Activated gamma-delta T cell (primary cell): ENCODE results near the gene SMIM35.
"Not testable (repeated sequence)": the region's sequence is repeated elsewhere in the genome, so short reads cannot be mapped to it uniquely, and the experiment has no call there.

Experiments used
- DNase-seq: peaks from one replicate; lab custom pipeline; 2025; lab: John Stamatoyannopoulos, UW

SMIM35 gene

DNA sequence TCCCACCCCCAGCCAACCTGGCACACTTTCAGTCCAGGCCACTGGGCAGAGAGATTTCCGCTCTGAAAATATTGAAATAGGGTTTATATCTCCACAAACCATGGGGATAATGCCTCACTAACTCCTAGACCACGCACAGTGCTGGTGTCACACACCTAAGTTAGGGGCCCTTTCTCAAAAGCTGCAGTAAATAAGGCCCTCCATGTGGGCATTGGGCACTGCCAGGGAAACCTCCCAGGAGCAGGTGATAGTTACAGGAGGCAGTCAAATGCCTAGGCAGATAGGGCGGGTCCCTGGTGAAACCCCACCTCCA, 103.6 kb downstream of the SMIM35 start:
- DNase-seq: no peak

DNA sequence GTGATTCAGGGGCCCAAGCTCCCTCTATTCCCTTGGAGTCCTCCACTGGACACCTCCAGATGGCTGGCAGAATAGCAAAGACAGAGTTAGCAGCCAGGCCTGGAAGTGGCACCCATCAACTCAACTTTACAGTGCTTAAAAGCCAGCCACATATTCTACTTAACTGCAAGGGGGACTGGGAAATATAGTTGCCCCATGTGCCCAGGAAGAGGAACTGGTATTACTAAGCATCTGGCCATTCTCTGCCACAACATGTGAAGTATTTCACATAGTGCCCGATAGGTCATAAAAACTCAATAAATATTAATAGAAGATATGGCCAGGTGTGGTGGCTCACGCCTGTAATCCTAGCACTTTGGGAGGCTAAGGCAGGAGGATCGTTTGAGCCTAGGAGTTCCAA, 106.0 kb downstream of the SMIM35 start:
- DNase-seq: no peak

- DNase-seq: no peak
Observed at GRCh38 chr11:117980280-117980679, 106.5 kb downstream of the SMIM35 start.

DNA sequence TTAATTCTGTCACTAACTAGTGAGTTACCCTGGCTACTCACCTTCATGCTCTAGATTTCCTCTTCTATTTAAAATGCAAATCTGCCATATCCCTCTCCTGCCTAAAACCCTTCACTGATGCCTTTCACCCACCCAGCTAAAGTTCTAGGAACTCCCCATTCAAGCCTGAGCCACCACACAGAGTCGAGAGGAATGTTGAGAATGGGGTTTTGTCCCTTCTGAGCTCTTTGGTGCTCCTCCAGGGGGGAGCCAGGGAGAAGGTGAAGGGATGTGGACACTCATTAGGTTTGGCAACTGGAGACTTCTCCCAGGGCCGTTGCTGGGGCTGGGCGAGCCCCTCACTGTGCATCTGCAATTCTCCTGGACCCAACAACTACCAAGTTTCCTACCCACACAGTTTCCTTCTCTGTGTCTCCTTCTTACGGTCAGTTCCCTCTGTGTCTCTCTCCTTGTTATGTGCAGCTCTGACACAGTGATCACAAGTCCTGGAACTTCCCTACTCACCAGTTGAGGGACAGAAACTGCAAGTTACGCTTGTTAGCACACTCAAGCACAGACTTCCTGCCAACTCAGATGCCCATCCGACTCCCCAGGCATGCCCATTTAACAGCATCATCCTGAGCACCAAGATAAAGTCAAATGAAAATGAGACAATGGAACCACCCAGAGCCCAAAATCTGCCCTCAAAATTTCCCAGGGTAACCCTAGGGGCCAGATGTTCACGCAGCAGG, 107.1 kb downstream of the SMIM35 start:
- DNase-seq: no peak

DNA sequence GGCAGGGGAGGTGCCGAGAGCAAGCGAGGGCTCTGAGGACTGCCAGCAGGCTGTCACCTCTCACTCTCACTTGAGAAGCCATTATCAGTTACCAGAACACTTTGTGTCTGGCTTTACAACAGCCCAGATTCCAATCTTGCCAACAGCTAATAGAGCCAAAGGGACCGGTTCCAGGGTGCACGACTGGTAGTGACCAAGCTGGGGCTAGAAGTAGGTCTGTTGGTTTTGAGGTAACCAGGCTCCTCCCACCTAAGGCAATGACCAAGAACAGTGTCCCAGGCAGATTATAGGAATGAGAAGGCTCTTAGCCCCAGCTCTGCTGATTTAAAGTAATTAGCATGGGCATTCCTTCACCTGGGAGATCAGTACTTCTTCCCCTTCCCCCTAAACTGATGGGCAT, 107.8 kb downstream of the SMIM35 start:
- no peak for DNase-seq

- not testable (repeated sequence) for DNase-seq
Observed at GRCh38 chr11:117978291-117978910, 108.4 kb downstream of the SMIM35 start.

GRCh38 chr11:117977612-117978264, 109.0 kb downstream of the SMIM35 start:
- not testable (repeated sequence) for DNase-seq

- DNase-seq: no peak
Observed at GRCh38 chr11:117977029-117977428, 109.7 kb downstream of the SMIM35 start.

DNA sequence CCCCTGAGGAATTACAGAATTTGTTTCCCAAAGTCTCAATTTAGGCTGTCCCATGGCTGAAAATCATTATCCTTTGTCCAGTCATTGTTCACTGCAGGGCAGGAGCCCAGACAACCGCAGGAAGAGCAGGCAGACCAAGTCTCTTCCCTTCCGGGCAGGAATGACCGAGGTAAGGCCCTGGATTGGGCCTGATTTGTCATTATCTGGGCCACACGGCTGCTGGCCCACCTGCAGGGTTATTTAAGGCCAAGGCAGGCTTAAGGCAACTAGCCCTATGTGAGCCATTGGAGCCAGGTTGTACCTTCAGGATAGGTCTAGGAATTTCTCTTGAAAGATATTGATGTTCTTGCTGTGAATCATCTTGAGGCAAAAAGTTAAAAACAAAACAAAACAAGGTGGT, 110.3 kb downstream of the SMIM35 start:
- no peak for DNase-seq

DNA sequence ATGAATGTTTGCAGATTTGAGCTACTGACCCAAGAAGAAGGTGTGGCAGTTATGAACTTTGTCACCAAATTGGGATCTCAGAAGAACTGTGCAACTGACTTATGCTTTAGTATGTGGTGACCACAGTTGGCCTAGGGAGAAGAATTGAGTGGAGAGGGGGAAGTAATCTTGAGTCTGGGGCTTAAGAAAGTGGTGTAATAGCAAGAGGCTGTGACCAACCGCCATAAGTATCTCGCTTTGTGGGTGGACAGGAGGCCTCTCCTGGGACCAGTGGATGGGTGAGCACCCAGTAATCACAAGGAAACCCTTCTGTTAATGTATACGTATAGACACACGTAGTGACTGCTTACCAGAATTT, 113.3 kb downstream of the SMIM35 start:
- DNase-seq: no peak

DNA sequence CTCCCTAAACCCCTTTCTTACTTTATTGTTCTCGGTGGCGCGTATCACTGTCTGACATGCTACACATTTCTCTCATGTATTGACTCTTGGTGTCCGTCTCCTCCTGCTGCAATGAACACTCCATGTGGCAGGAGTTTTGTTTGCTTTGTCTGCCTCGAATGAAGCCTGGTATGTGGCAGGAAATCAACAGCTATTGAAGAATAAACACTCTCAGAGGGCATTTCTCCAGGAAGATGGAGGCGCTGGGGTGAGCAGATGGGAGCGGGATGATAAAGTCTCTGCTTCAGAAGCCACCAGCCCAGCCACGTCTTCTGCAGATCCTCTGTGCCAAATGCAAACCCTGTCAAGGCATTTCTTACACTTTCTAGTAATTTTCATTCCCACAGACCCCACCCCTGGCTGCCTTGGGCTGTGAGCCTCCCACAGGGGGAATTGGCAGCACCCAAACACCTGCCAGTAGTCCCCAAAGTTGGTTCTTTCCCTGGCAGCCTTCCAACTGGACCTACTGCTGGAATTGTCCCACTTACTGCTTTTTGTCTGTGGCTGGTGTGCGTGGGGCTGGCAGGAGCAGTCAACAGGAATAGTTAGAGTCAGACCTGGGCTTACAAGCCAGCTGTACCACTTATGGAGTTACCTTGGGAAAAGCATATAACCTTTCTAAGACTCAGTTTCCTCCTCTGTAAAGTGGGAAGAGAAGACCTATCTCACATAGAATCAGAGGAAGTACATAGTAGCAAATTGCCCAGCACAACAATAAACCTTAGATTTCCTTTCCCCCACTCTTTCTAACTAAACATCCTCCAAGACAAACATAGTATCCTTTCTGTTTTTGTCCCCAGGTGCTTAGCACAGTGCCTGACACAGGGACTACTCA, 113.9 kb downstream of the SMIM35 start:
- no peak for DNase-seq

- DNase-seq: no peak
Observed at GRCh38 chr11:117972044-117972443, 114.7 kb downstream of the SMIM35 start.

DNA sequence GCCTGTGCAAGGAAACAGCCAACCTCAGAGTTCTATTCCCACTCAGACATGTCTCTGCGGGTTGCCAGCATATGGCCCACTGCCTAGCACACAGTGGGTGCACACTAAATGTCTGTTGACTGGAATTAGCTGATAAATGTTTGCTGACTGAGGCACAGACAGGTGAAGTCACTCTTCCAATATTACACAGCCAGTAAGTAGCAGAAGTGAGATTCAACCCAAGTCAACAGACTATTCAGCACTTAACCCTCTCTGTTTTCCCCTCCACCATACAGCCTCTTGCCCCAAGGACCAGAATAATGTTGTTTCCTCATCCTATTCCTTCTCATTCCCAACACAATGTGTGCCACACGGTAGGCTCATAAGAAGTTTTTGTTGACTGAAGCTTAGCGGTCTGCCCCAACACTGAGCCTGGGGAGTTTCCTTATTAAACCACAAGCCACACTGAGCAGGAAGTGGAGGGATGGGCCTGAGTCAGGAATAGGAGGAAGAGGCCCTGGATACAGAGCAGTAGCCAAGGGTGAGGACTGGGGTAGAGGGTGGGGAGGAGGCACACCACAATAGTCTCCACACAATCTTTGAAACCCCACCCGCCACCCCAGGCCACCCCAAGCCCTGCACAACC, 116.3 kb downstream of the SMIM35 start:
- no peak for DNase-seq

- DNase-seq: no peak
Observed at GRCh38 chr11:117969160-117969991, 117.4 kb downstream of the SMIM35 start.

GRCh38 chr11:117966908-117967307, 119.9 kb downstream of the SMIM35 start:
- DNase-seq: no peak

GRCh38 chr11:117962826-117963225, 123.9 kb downstream of the SMIM35 start:
- DNase-seq: no peak

DNA sequence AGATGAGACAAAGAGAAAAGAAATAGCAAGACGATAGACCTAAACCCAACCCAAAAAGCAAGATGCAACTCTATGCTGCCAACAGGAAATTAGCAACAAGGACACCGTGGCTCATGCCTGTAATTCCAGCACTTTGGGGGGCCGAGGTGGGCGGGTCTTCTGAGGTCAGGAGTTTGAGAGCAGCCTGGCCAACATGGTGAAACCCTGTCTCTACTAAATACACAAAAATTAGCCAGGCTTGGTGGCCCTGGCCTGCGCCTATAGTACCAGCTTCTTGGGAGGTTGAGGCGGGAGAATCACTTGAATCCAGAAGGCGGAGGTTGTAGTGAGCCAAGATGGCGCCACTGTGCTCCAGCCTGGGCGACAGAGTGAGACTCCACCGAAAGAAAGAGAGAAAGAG, 124.9 kb downstream of the SMIM35 start:
- DNase-seq: no peak

DNA sequence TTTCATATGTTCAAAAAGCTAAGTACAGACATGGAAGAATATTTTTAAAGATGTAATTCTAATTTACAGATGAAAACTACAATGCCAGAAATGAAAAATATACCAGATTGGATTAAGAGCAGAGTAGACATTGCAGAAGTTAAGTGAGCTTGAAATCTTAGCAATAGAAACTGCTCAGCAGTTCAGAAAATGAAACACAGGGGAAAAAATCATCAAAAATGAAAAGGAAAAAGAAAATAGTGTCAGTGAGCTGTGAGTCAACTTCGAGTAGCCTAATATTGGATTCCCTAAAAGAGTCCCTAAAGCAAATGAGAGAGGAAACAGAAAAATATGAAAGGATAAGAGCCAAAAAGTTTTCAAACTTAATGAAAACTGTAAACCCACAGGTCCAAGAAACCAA, 126.4 kb downstream of the SMIM35 start:
- DNase-seq: no peak

DNA sequence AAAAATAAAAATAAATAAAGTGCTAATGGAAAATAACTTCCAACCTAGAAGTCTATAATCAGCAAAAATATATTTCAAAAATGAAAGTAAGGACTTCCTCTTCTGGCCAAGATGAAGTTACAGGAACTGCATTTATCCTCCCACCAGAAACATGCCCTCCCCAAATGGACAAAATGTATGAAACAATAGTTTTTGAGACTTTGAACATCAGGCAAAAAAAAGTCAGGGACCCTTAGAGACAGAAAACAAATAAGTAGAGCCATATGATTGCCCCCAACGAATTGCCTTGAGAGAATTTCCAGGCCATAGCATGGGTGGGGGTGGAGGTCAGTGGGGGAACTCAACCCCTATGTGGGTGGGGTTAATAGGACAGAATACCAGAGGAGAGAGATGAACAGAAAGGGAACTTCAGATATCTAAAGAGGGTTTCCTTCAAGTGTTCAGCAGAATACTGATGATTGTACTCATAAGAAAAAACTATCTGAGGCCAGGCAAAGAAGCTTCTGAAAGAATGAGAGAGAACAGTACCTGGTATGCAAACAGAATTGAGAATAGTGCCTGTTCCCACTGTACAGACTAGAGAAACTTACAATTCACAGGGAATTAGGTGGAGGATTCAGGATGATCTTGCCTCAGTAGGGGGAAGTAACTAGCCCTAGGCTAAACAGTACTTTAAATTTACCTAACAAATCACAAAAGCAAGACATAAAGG, 127.2 kb downstream of the SMIM35 start:
- no peak for DNase-seq

DNA sequence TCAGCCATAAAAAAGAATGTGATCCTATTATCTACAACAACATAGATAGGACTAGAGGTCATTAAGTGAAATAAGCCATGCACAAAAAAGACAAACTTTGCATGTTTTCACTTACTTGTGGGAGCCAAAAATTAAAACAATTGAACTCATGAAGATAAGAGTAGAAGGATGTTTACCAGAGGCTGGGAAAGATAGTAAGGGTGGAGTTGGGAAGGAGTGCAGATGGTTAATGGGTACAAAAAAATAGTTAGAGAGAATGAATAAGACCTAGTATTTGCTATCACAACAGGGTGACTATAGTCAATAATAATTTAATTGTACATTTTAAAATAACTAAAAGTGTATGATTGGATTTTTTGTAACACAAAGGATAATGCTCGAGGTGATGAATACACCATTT, 127.8 kb downstream of the SMIM35 start:
- DNase-seq: no peak
